GM23338 (cell line): ENCODE measurements around the gene PTPN5. TPM values are rescaled to one million over a fixed set of nuclear protein-coding genes. Genes with fewer than 3 reads are reported as not detected.

ENCODE experiments used
- CREB1 ChIP-seq: fragments of 250-450 bp; sonication (Bioruptor Pico); IDR thresholded peaks from 2 replicates; pipeline ENCODE4 v1.5.0; 2020; ENCODE audit warnings: low read depth, mild to moderate bottlenecking, moderate library complexity
- CTCF ChIP-seq, 2 experiments: fragments of 200-600 bp in 1 of 2; sonication (generic) in 1 of 2; conservative IDR thresholded peaks; 2 replicates each; pipeline versions ENCODE4 v1.5.1 to v1.6.1; 2016 to 2017; ENCODE audit warnings: antibody characterized with exemption in 2 of 2, low read depth in 2 of 2, mild to moderate bottlenecking in 2 of 2, moderate library complexity in 1 of 2
- ETS1 ChIP-seq: IDR thresholded peaks from 2 replicates; pipeline ENCODE4 v1.6.1; 2016; ENCODE audit warnings: antibody characterized with exemption
- EZH2 ChIP-seq: fragments of 200-600 bp; sonication (generic); IDR thresholded peaks from one replicate; pipeline ENCODE4 v1.8.0; 2017; ENCODE audit warnings: antibody characterized with exemption, mild to moderate bottlenecking, low read depth; ENCODE audit not compliant: unreplicated experiment
- EZH2phosphoT487 ChIP-seq: fragments of 200-600 bp; sonication (generic); IDR thresholded peaks from one replicate; pipeline ENCODE4 v1.8.1; 2018; ENCODE audit warnings: antibody characterized with exemption; ENCODE audit not compliant: unreplicated experiment
- JUNB ChIP-seq: IDR thresholded peaks from one replicate; pipeline ENCODE4 v1.6.1; 2016; ENCODE audit warnings: antibody characterized with exemption; ENCODE audit not compliant: unreplicated experiment
- NANOG ChIP-seq: IDR thresholded peaks from 2 replicates; pipeline ENCODE4 v1.6.1; 2016; ENCODE audit warnings: antibody characterized with exemption, borderline replicate concordance
- REST ChIP-seq: IDR thresholded peaks from one replicate; pipeline ENCODE4 v1.6.1; 2018; ENCODE audit warnings: antibody characterized with exemption; ENCODE audit not compliant: unreplicated experiment
- STAT1 ChIP-seq: IDR thresholded peaks from one replicate; pipeline ENCODE4 v1.6.1; 2016; ENCODE audit warnings: antibody characterized with exemption; ENCODE audit not compliant: unreplicated experiment
- ZNF114 ChIP-seq: fragments of 250-450 bp; sonication (Bioruptor Pico); IDR thresholded peaks from 2 replicates; pipeline ENCODE4 v1.5.0; 2020; ENCODE audit warnings: mild to moderate bottlenecking, moderate library complexity
- ZNF331 ChIP-seq: fragments of 250-450 bp; sonication (Bioruptor Pico); IDR thresholded peaks from 2 replicates; pipeline ENCODE4 v1.5.0; 2020; ENCODE audit warnings: low read depth, mild to moderate bottlenecking, moderate library complexity
- ZNF462 ChIP-seq: fragments of 250-450 bp; sonication (Bioruptor Pico); IDR thresholded peaks from 2 replicates; pipeline ENCODE4 v1.5.0; 2020; ENCODE audit warnings: mild to moderate bottlenecking, moderate library complexity
- polyA plus RNA-seq: library from polyadenylated mRNA; unstranded; fragments of >200 nt; fragmentation: Nextera tagmentation; extraction: Ambion mirVana; gene quantifications from 2 replicates; pipeline ENCODE4 v1.2.1, GENCODE V29; 2016
- total RNA-seq: library from RNA; depleted of rRNA; stranded (reverse); fragments of >200 nt; shearing (Covaris generic); gene quantifications from 2 replicates; pipeline ENCODE4 v1.2.3, GENCODE V29; 2014

The PTPN5 gene
- total and polyA plus RNA-seq, 2 experiments from 2014 or later = 3.7 to 5.7 TPM

GRCh38 chr11:18752502-18752901, 39.1 kb downstream of the PTPN5 start (continued):
- no peak for TF ChIP-seq ZNF462 (CRISPR knock-in tag)
- TF ChIP-seq STAT1 = no peak
- no peak for TF ChIP-seq CREB1
- no peak for TF ChIP-seq EZH2
- no peak for TF ChIP-seq JUNB
- TF ChIP-seq NANOG = no peak
- TF ChIP-seq ZNF114 (CRISPR knock-in tag) = no peak
- TF ChIP-seq ETS1 = no peak
- TF ChIP-seq ZNF331 (CRISPR knock-in tag) = no peak
- TF ChIP-seq REST = no peak
- no peak for TF ChIP-seq CTCF (conservative IDR thresholded peaks at IDR 0.05; ENCODE audit: low read depth in 2 of 2)
- TF ChIP-seq EZH2phosphoT487 = no peak
